ENCODE measurements around the gene SIAE.
"Not testable (repeated sequence)": the region's sequence is repeated elsewhere in the genome, so short reads cannot be mapped to it uniquely, and the experiment has no call there.

SIAE gene

GRCh38 chr11:124622531-124623451, 50.7 kb downstream of the SIAE start, which contains the start of gene TBRG1:
Gene TBRG1, plus strand, starts transcription at chr11:124622864. Its CDS starts 220 bp downstream, at chr11:124623084.
- peak; percentile 81 for DNase-seq

- no peak for DNase-seq
Measured at GRCh38 chr11:124618863-124619262, 54.7 kb downstream of the SIAE start.

- DNase-seq: no peak
Measured at GRCh38 chr11:124612567-124613246, 60.8 kb downstream of the SIAE start.

GRCh38 chr11:124612045-124612444, 61.5 kb downstream of the SIAE start:
- no peak for DNase-seq

GRCh38 chr11:124611064-124611463, 62.5 kb downstream of the SIAE start, which contains the start of gene PANX3:
Gene PANX3, plus strand, starts transcription at chr11:124611428. Its CDS starts 129 bp downstream, at chr11:124611557.
- no peak for DNase-seq

GRCh38 chr11:124610295-124610694, 63.2 kb downstream of the SIAE start:
- DNase-seq: no peak

GRCh38 chr11:124608147-124608546, 65.4 kb downstream of the SIAE start:
- DNase-seq: no peak

- no peak for DNase-seq
Measured at GRCh38 chr11:124605719-124606118, 67.8 kb downstream of the SIAE start.

GRCh38 chr11:124602723-124603122, 70.8 kb downstream of the SIAE start:
- DNase-seq: not testable (repeated sequence)

- no peak for DNase-seq
Measured at GRCh38 chr11:124602193-124602592, 71.3 kb downstream of the SIAE start.

GRCh38 chr11:124600621-124601320, 72.8 kb downstream of the SIAE start:
- DNase-seq: no peak

GRCh38 chr11:124597626-124598025, 75.9 kb downstream of the SIAE start:
- DNase-seq: no peak

- DNase-seq: no peak
Measured at GRCh38 chr11:124595302-124595701, 78.2 kb downstream of the SIAE start.

- DNase-seq: no peak
Measured at GRCh38 chr11:124592627-124593026, 80.9 kb downstream of the SIAE start.

- no peak for DNase-seq
Measured at GRCh38 chr11:124591430-124591829, 82.1 kb downstream of the SIAE start.

GRCh38 chr11:124586238-124586860, 87.2 kb downstream of the SIAE start:
- peak; percentile 39 for DNase-seq

GRCh38 chr11:124584681-124585372, 88.7 kb downstream of the SIAE start:
- DNase-seq: no peak

- no peak for DNase-seq
Measured at GRCh38 chr11:124583781-124584180, 89.8 kb downstream of the SIAE start.
